ENCODE measurements around the gene STK16.
"Not testable (repeated sequence)": the region's sequence is repeated elsewhere in the genome, so short reads cannot be mapped to it uniquely, and the experiment has no call there.

STK16 gene, protein sequence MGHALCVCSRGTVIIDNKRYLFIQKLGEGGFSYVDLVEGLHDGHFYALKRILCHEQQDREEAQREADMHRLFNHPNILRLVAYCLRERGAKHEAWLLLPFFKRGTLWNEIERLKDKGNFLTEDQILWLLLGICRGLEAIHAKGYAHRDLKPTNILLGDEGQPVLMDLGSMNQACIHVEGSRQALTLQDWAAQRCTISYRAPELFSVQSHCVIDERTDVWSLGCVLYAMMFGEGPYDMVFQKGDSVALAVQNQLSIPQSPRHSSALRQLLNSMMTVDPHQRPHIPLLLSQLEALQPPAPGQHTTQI

DNA sequence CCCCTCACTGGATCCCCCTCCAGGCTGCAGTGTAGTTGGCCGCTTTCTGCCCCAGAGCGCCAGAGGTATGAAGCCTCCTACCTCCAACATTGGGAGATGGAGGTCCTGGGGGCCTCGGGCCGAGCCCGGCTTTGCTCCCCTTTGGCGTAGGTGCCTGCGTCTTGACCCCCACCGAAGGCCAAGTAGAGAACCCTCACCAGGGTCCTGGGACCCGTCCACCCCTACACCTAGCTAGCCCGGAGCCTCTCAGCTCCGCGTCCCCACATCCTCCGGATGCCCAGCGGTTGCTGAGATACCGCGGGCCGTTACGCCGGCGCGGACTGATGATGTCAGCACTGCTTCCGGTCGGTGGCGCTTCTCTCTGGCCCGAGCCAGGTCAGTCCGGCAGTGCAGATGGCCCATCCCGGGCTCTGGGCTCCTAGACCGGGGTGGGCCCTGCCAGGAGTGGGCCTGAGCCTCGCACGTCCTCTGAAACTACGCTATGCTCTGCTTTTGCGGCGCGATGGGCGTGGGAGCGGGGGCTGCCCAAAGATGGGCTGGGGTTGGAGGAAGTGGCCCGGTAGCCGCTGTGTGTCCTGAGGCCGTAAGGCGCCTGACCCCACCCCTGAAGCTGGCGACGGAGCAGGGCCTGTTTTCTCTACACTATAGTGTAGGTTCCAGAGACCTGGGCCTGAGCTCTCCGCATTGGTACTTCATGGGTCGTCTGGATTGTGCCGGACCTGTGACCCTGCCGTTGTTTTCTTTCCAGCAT is at the start of gene STK16, which contains the start of gene GLB1L:
TSS of gene STK16 (plus strand) at position 332 of the 751 bp plus-strand sequence. CDS start 521 bp downstream, outside the sequence.
TSS of gene GLB1L (minus strand) at position 297 of the 751 bp plus-strand sequence. CDS start 1,871 bp downstream, outside the sequence.
- Histone ChIP-seq H3K4me3 (peak within 1 kb of the TSS; percentile 66 to 92 (median 76)), H3K27ac (peak within 1 kb of the TSS; percentile 71 to 99 (median 93))

DNA sequence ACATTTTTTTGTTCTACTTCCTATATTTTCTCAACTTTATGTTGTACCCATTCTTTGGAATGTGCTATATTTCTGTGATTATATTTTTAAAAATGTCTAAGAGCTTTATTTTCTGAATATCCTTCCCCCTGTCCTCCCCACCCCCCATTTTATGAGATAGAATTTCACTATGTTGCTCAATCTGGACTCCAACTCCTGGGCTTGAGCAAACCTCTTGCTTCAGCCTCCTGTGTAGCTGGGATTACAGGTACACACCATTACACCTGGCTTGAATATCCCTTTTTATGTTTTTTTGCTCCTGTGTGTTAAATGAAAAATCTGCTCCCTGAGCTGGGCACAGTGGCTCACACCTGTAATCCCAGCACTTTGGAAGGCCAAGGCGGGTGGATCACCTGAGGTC is 47.9 kb upstream of the STK16 start:
- Histone ChIP-seq H3K27ac (no peak overlapping the region), H3K4me3 (no peak overlapping the region)

DNA sequence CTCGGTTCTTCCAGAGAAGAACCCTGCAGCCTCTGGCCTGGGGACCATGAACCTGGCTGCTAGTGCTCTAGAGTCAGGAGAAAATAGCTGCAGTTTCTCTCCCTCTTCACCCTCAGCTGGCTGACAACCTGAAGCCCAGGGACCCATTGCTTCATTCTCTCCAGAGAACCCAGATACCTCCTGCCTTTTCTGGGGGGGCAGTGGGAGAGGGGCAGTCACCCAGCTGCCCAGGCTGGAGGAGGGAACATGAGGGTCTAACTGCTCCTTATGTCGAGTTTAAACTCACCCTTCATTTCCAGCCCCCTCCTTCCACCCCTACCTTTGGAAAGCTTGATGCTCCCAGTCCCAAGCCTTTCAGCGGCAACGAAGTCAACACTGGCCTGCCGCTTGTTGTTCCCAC is 46.3 kb upstream of the STK16 start:
- Histone ChIP-seq H3K27ac (no peak overlapping the region), H3K4me3 (no peak overlapping the region)

DNA sequence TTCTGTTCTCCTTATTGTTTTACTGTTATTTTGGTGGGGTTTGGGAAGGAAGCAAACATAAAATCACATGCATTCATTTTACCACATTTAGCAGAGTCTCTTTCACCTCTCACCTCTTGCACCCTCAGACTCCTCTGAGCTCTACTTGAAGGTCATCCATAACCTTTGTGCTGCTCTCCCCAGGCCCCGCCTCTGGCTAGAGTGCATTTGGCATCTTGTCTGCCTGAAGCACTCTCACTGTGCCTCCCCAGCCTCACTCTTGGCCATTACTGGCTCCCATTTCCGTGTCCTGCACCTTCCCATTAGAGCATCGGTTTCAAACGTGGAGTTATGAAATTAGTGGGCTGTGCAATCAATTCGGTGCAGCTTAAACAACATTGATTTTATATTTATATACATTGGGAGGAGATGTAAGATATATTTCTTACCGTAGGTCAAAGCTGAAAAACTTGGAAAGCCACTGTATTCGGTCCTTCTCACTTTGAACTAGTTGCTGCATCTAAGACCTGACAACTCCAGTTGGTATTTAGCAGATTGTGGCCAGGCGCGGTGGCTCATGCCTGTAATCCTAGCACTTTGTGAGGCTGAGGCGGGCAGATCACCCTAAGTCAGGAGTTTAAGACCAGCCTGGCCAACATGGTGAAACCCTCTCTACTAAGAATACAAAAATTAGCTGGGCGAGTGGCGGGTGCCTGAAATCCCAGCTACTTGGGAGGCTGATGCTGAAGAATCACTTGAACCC is 45.6 kb upstream of the STK16 start:
- no peak overlapping the region for H3K27ac ChIP-seq
- no peak overlapping the region for H3K4me3 ChIP-seq

DNA sequence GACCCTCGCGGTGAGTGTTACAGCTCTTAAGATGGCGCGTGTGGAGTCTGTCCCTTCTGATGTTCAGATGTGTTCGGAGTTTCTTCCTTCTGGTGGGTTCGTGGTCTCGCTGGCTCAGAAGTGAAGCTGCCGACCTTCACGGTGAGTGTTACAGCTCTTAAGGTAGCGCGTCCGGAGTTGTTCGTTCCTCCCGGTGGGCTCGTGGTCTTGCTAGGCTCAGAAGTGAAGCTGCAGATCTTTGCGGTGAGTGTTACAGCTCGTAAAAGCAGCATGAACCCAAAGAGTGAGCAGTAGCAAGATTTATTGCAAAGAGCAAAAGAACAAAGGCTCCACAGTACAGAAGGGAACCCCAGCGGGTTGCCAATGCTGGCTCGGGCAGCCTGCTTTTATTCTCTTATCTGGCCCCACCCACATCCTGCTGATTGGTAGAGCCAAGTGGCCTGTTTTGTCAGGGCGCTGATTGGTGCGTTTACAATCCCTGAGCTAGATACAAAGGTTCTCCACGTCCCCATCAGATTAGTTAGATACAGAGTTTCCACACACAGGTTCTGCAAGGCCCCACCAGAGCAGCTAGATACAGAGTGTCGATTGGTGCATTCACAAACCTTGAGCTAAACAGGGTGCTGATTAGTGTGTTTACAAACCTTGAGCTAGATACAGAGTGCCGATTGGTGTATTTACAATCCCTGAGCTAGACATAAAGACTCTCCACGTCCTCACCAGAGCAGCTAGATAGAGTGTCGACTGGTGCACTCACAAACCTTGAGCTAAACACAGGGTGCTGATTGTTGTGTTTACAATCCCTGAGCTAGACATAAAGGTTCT is 44.6 kb upstream of the STK16 start:
- not testable (repeated sequence) for H3K27ac ChIP-seq

DNA sequence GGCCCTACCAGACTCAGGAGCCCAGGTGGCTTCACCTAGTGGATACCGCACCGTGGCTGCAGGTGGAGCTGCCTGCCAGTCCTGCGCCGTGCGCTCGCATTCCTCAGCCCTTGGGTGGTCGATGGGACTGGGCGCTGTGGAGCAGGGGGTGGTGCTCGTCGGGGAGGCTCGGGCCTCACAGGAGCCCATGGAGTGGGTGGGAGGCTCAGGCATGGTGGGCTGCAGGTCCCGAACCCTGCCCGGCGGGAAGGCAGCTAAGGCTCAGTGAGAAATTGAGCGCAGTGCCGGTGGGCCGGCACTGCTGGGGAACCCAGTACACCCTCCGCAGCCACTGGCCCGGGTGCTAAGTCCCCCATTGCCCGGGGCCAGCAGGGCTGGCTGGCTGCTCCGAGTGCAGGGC is 43.9 kb upstream of the STK16 start:
- H3K27ac ChIP-seq, H3K4me3 ChIP-seq: not testable (repeated sequence)

More for the DNA sequence above, 44.6 kb upstream of the STK16 start:
- H3K4me3 ChIP-seq = not testable (repeated sequence)

DNA sequence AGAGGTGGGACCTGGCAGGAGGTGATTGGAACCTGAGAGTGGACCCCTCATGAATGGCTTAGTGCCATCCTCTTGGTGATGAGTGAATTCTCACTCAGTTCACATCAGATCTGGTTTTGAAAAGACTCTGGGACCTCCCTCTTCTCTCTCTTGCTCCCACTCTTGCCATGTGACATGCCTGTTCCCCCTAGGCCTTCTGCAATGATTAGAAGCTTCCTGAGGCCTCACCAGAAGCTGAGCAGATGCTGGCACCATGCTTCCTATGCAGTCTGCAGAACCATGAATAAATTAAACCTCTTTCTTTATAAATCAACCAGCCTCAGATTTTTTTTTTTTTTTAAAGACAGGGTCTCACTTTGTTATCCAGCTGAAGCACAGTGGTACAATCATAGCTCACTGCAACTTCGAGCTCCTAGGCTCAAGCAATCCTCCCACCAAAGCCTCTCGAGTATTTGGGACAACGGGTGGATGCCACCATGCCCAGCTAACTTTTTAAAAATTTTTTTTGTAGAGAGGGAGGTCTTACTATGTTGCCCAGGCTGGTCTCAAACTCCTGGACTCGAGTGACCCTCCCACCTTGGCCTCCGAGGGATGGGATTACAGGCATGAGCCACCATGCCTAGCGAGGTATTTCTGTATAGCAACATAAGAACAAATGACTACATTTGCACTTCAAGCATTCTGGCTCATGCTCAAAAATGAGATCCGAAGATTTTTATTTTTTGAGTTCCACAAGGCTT is 40.7 kb upstream of the STK16 start:
- no peak overlapping the region for H3K27ac ChIP-seq
- no peak overlapping the region for H3K4me3 ChIP-seq

DNA sequence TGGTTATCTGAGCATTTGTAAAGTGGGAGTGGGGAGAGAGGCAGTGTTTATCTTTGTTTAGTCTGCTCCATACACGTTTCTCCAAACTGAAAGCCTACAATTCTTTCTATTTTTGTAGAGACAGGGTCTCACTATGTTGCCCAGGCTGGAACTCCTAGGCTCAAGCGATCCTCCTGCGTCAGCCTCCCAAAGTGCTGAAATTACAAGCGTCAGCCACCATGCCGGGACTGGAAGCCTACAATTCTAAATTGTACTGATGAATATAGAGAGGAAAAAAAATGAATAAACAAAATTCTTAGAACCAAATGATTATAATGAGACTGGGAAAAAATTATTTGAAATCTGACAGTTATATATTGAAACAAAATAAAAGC is 40.1 kb upstream of the STK16 start:
- Histone ChIP-seq H3K4me3 (no peak overlapping the region), H3K27ac (no peak overlapping the region)

DNA sequence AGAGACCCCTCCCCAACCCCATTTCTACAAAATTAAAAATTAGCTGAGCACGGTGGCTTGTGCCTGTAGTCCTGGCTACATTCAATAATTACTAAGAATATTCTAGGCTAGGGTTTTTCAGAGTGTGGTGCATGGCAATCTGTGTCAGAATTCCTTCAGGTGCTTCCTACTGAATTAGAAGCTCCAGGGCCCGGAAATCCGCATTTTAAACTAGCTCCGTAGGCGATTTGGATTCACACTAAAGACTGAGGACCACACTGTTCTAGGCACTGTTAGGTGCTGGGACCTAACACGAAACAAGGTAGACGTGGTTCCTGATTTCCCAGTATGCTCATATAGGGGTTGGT is 39.3 kb upstream of the STK16 start:
- Histone ChIP-seq H3K4me3 (peak overlapping the region; percentile 52 to 77 (median 66)), H3K27ac (peak overlapping the region in 20 of 21 experiments; percentile 78 to 97 (median 92))

DNA sequence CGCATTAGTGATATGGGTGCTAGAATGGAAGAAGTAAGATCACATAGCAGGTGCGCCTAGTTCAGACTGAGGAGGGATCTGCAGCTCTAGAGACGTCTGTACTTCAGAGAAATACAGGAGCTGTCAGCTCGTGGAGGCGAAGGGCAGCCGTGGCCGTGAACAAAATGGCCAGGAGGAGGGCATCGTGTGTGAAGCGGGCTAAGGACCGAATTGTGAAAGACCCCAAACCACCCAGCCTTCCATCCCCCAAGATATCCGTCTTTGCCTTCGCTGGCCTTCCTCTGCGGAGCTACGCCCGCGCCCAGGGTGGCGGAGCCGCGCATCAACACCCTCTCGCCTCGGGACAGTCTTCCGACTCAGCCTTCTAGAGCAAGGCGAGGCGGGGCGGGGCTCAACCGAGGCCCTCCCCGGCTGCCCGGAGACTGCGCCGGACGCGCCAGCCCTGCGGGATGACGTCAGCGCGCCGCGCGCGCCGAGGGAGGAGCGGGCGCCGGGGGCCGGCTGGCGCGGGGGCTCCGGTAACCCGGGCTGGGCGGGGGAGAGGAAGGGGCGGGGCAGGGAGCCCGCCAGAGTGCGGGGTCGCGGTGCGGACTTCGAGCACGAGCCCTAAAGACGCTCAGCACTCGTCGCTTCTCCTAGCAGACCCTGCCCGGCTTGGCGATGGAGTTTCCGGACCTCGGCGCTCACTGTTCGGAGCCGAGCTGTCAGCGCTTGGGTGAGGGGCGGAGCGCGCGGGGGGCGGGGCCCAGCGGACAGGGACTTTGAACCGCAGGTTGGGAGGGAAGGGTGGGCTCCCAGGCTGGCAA is 38.7 kb upstream of the STK16 start, which contains the start of gene ZFAND2B:
TSS of gene ZFAND2B (plus strand) at position 455 of the 806 bp plus-strand sequence. CDS start at position 661, 206 bp downstream.
- Histone ChIP-seq H3K27ac (peak within 1 kb of the TSS; percentile 76 to 97 (median 91)), H3K4me3 (peak within 1 kb of the TSS; percentile 52 to 77 (median 66))

DNA sequence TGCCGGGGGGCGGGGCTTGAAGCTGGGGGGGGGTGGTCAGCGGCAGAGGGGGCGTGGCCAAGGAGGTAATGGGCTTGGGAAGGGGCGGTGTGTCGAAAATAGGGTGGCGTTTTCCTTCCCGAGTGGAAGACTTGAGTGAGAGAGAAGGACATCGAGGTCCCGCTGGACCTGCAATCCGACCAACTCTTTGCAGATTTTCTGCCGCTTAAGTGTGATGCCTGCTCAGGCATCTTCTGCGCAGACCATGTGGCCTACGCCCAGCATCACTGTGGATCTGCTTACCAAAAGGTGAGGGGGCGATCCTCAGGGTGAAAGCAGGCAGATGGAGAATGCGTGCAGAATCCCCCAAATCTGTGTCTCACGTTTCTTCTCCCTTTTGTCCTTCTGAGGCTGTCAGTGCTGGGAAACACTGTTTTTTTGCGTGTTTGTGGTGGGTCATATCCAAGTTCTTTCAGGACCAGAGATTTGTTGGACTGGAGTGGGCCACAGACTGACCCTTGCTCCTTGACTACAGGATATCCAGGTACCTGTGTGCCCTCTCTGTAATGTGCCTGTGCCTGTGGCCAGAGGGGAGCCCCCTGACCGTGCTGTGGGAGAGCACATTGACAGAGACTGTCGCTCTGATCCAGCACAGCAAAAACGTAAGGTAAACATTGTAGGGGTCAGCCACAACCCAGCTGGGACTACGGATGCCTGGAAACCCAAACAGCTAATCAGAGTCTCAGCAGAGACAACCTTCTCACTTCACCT is 38.0 kb upstream of the STK16 start:
- Histone ChIP-seq H3K4me3 (peak overlapping the region; percentile 52 to 77 (median 66)), H3K27ac (peak overlapping the region; percentile 76 to 97 (median 91))

DNA sequence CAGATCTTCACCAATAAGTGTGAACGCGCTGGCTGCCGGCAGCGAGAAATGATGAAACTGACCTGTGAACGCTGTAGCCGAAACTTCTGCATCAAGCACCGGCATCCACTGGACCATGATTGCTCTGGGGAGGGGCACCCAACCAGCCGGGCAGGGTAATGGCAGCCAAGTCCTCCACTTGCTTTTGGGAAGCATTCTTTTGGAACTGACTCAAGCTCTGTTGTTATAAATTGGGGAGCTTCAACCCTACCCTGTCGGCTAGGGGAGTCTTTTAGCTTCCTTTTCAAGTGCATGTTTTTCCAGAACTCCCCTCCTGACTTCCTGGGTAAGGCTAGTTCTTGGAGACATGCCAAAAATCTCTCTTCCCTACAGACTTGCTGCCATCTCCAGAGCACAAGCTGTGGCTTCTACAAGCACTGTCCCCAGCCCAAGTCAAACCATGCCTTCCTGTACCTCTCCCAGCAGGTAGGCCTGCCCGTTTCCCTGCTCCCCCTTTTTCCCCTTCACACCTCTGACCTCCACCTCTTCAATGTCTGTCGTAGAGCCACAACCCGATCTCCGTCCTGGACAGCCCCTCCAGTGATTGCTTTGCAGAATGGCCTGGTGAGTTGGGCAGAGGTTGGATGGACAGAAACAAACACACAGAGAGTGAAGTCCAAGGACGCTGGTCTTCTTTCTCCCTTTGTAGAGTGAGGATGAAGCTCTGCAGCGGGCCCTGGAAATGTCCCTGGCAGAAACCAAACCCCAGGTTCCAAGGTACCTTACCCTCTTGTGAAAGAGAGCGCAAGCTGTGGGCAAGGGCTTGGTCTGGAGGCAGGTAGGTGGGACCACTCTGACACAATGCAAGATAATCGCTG is 37.2 kb upstream of the STK16 start:
- H3K27ac ChIP-seq = peak overlapping the region in 12 of 21 experiments; percentile 82 to 97 (median 92)
- H3K4me3 ChIP-seq = peak overlapping the region in 2 of 7 experiments; percentile 66 to 75

DNA sequence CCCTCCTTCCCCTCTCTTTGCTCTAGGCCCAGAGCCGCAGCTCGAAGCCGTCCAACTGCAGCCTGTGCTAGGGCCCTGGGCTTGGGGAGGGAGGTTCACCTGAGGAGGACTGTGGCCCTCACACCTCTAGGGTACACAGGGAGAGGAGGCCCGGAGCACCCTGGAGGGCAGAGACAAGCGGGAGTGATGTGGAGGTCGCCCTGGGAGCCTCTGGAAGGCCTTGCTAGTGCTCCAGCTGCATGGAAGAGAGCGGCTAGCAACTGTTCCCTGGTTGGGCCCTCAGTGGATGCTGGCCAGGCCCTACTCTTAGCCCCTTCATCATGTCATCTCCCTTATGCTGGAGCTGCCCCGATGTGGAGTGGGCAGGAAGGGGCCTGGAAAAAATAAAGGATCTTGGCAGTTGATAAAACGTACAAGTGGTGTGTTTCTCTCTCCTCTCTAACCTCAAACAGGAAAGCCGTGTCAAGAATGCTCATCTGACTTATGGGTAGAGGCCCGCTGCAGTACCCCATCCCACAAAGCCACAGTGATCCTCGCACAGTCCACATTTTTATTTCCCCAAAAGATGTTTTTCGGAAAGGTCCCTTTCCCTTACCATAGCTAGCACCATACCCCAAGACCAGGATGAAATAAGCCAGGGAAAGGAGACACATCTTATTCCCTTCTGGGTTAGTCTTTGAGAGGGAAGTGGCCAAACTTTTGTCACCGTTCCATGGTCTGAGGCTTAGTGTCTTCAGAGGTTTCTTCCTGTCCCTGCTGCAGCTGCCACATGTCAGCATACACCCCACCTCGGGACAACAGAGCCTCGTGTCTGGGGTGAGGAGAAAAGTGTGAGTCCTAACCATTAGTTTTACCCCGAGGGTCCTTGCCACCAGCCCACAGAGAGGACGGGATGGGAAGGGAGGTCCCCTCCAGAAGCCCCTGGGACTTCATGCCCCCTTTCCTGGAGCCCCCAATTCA is 35.8 kb upstream of the STK16 start:
- H3K4me3 ChIP-seq = no peak overlapping the region
- H3K27ac ChIP-seq = peak overlapping the region in 4 of 21 experiments; percentile 3 to 62 (median 14)

DNA sequence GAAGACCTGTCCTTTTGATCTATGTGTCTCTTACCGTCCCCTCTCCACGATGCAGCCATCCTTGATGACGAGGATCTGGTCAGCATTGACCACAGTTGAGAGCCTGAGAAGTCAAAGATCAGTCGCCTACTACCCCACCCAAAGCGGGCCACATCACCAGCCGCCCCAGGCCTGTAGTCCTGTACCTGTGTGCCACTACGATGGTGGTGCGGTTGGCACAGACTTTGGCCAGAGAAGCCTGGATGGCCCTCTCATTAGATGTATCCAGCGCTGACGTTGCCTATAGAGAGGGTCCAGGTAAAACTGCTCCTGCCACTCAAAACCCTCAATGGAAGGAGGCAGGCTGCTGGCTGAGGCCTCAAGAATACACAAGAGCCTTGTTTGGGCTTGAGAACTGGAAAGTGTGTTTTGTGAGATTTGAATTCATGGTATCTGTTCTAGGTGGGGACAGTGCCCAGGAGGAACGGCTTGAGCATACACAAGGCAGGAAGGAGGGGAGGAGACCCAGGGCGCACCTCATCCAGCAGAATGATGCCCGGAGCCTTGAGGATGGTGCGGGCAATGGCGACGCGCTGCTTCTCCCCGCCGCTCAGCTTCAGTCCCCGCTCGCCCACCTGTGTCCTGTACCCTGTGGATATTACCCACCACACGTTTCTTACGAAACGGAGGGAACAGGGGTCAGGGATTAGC is 34.9 kb upstream of the STK16 start:
- H3K27ac ChIP-seq = peak overlapping the region in 3 of 21 experiments; percentile 24 to 62 (median 60)
- no peak overlapping the region for H3K4me3 ChIP-seq

All from skin epidermis (tissue), 12 donors.